Lung (tissue), 12 donors: ENCODE measurements around the gene THOC2. TPM values are rescaled to one million over a fixed set of nuclear protein-coding genes. Genes with fewer than 3 reads are reported as not detected.
"Not testable (repeated sequence)": the region's sequence is repeated elsewhere in the genome, so short reads cannot be mapped to it uniquely, and the experiment has no call there.

Source experiments
- ATAC-seq: fragments of 200-7000 bp; cut with Tn5 transposase; one replicate; pipeline ENCODE4 v1.9.1; 2020; ENCODE audit warnings: moderate number of reproducible peaks; ENCODE audit not compliant: insufficient read depth, low FRiP score
- DNase-seq, 3 donors: peaks; one replicate each; pipeline ENCODE4 v3.0.0-alpha.2; 2013 to 2017
- H3K27ac ChIP-seq, 2 donors: one replicate each; pipeline ENCODE4 v1.5.1; 2013; ENCODE audit warnings: mild to moderate bottlenecking in 2 of 2, moderate library complexity in 2 of 2, control low read depth in 1 of 2, inconsistent platforms in 1 of 2, low read depth in 1 of 2, low read length in 1 of 2
- H3K27me3 ChIP-seq, 3 donors: one replicate each; pipeline ENCODE4 v1.5.1; 2013; ENCODE audit warnings: low read length in 2 of 3; ENCODE audit not compliant: control insufficient read depth in 3 of 3, insufficient read depth in 3 of 3
- H3K36me3 ChIP-seq, 4 donors: one replicate each; pipeline ENCODE4 v1.5.1; 2013; ENCODE audit warnings: low read length in 4 of 4, mild to moderate bottlenecking in 1 of 4, moderate library complexity in 1 of 4; ENCODE audit not compliant: control insufficient read depth in 4 of 4, insufficient read depth in 4 of 4
- H3K4me1 ChIP-seq, 5 donors: one replicate each; pipeline ENCODE4 v1.5.1; 2013; ENCODE audit warnings: low read length in 5 of 5, mild to moderate bottlenecking in 2 of 5, moderate library complexity in 1 of 5; ENCODE audit not compliant: control insufficient read depth in 5 of 5, insufficient read depth in 5 of 5
- H3K4me3 ChIP-seq: one replicate; pipeline ENCODE4 v1.5.1; 2013; ENCODE audit warnings: mild to moderate bottlenecking, control low read depth, moderate library complexity
- H3K9ac ChIP-seq, 2 donors: one replicate each; pipeline ENCODE4 v1.5.1; 2013; ENCODE audit warnings: low read length in 2 of 2, control low read depth in 1 of 2; ENCODE audit not compliant: insufficient read depth in 1 of 2
- H3K9me3 ChIP-seq, 4 donors: one replicate each; pipeline ENCODE4 v1.5.1; 2013; ENCODE audit warnings: low read length in 3 of 4, mild to moderate bottlenecking in 1 of 4, moderate library complexity in 1 of 4; ENCODE audit not compliant: control insufficient read depth in 4 of 4, insufficient read depth in 3 of 4
- WGBS, 2 donors: extraction: QIAGEN DNeasy Blood & Tissue Kit; methylation state at CpG; one replicate each; pipeline ENCODE4 v1.1.7; 2013; 5-methylcytosine and 5-hydroxymethylcytosine counted together
- polyA plus RNA-seq, 2 donors: library from polyadenylated mRNA; stranded (reverse); fragments of 200-250 nt; gene quantifications; one replicate each; pipeline ENCODE4 v1.2.1, GENCODE V29; 2013
- total RNA-seq, 2 donors: library from RNA; depleted of rRNA in 1 of 2; stranded (reverse); fragments of >200 nt in 1 of 2; gene quantifications; one replicate each; pipeline ENCODE4 v1.2.1, GENCODE V29; 2014 to 2021
- TF ChIP-seq, protein P1 (sequence below): IDR thresholded peaks from 2 replicates; pipeline ENCODE4 v1.5.1; 2012; ENCODE audit warnings: mild to moderate bottlenecking; ENCODE audit errors: control extremely low read depth, extremely low read depth
- donor health status: control.
- donor health status: control.
- donor health status: Bipolar disorder and iron deficiency.
- donor health status: healthy.
- donor health status: DM: yes; HTN: yes; CAD: no.

Gene THOC2
- total and polyA plus RNA-seq, 4 donors, result 25.9 to 224 (median 71.7) TPM

DNA sequence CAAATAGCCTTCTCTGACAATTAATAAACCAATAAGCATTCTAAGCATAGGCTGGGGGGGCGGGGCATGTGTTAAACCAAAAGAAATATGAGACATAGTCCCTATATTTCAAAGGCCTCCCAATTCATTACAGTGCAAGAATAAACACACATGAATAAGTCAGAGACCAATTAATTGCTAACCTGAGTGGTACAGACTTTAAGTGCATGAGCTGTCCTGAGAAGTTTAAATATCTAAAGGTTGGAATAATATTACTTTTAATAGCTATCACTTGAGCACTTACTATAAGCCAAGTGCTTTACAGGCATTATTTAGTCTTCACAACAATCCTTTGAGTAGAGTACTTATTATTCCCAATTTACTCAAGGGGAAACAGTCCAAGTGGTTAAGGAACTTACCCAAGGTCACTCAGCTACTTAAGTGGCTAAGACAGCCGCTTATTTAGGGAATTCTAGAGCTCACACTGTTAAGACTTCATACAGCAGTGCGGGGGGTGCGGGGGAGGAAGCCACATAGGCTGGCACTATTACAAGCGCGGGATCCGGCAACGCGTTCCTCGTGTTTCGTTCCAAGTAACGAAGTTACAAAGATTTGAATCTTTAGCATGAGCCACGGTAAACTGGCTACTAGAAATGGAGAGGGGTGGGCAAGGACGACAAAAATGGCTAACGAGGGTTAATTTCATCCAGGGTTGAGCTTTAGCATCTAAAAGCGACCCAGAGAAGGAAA lies 1.4 kb downstream of the THOC2 start:
- Histone ChIP-seq H3K9ac (peak overlapping the region in 1 of 2 donors; percentile 66), H3K36me3 (no peaks in the 10 kb centered on the region), H3K27me3 (no peaks in the 10 kb centered on the region), H3K4me1 (peaks cover 0 to 9% (median 1%) of the 10 kb centered on the region in 5 donors), H3K4me3 (peak overlapping the region; percentile 82), H3K9me3 (peaks cover 0 to 8% (median 0%) of the 10 kb centered on the region in 4 donors), H3K27ac (peak overlapping the region in 1 of 2 donors; percentile 91)
- 7 to 38% methylated on average over 16 of the region's 16 CpGs for WGBS, 2 donors
- DNase-seq (peak; percentile 16 to 41 (median 33)), ATAC-seq (peak; percentile 43)
- TF ChIP-seq, protein P1, sequence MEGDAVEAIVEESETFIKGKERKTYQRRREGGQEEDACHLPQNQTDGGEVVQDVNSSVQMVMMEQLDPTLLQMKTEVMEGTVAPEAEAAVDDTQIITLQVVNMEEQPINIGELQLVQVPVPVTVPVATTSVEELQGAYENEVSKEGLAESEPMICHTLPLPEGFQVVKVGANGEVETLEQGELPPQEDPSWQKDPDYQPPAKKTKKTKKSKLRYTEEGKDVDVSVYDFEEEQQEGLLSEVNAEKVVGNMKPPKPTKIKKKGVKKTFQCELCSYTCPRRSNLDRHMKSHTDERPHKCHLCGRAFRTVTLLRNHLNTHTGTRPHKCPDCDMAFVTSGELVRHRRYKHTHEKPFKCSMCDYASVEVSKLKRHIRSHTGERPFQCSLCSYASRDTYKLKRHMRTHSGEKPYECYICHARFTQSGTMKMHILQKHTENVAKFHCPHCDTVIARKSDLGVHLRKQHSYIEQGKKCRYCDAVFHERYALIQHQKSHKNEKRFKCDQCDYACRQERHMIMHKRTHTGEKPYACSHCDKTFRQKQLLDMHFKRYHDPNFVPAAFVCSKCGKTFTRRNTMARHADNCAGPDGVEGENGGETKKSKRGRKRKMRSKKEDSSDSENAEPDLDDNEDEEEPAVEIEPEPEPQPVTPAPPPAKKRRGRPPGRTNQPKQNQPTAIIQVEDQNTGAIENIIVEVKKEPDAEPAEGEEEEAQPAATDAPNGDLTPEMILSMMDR, result no peak

DNA sequence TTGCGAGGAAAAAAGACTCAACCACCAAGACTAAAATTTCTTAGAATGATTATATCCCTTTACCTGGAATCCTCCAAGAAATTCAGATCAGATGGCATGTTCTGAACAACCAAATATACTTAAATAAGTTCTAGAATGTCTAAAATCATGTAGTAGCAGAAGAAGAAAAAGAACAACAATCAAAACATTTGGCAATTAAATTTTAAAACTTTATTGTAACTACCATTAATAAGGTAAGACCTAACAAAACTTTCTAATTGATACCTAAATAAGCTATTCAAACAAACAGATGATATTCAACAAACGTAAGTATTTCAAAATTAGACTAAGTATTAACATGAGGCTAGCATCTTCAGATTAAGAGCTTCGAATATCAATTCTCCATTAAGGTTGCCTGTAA lies 4.3 kb downstream of the THOC2 start:
- H3K27ac ChIP-seq, result no peak overlapping the region
- TF ChIP-seq, protein P1, result no peak
- peaks cover 0 to 8% (median 0%) of the 10 kb centered on the region in 4 donors for H3K9me3 ChIP-seq
- H3K9ac ChIP-seq, result no peak overlapping the region
- no peak for ATAC-seq
- no peak for DNase-seq
- H3K4me3 ChIP-seq, result no peak overlapping the region
- no peaks in the 10 kb centered on the region for H3K27me3 ChIP-seq
- H3K4me1 ChIP-seq, result peaks cover 0 to 9% (median 1%) of the 10 kb centered on the region in 5 donors
- 59 to 62% methylated on average over 3 of the region's 3 CpGs for WGBS, 2 donors
- H3K36me3 ChIP-seq, result peaks cover 0 to 1% (median 0%) of the 10 kb centered on the region in 4 donors

DNA sequence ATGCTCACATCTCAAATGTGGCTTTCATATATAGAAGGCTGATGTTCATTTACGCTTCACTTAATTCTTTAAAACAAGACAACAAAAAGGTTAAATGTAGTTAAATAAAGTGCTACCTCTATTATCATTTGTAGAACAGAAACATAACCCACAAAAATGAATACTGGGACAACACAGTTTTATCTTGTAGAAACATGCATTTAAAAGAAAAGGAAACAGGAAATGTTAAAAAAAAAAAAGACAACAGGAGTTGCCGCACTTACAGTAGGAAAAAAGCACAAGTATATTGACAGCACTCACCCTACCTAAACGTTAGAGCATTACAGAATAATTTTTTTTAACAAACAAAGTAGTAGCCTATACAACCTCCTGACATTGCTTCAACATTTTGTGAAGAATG lies 4.8 kb downstream of the THOC2 start:
- Histone ChIP-seq H3K27me3 (no peaks in the 10 kb centered on the region), H3K9me3 (peaks cover 0 to 7% (median 0%) of the 10 kb centered on the region in 4 donors), H3K4me1 (peaks cover 0 to 9% (median 1%) of the 10 kb centered on the region in 5 donors), H3K9ac (no peak overlapping the region), H3K36me3 (peaks cover 0 to 1% (median 0%) of the 10 kb centered on the region in 4 donors), H3K4me3 (no peak overlapping the region), H3K27ac (no peak overlapping the region)
- TF ChIP-seq, protein P1, result no peak
- DNase-seq (no peak), ATAC-seq (no peak)
- 21 to 41% methylated on average over 3 of the region's 3 CpGs for WGBS, 2 donors

DNA sequence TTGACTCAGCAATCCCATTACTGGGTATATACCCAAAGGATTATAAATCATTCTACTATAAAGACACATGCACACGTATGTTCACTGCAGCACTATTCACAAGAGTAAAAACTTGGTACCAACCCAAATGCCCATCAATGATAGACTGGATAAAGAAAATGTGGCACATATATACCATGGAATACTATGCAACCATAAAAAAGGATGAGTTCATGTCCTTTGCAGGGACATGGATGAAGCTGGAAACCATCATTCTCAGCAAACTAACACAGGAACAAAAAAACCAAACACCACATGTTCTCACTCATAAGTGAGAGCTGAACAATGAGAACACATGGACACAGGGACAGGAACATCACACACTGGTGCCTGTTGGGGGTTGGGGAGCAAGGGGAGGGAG lies 10.7 kb downstream of the THOC2 start:
- H3K27me3 ChIP-seq, H3K27ac ChIP-seq, H3K4me3 ChIP-seq, H3K9ac ChIP-seq, H3K36me3 ChIP-seq, H3K4me1 ChIP-seq, H3K9me3 ChIP-seq, DNase-seq, ATAC-seq: not testable (repeated sequence)
- WGBS, 2 donors, result 96 to 100% methylated on average over 1 of the region's 1 CpG
